ENCODE data around the gene DUT.

DUT gene

DNA sequence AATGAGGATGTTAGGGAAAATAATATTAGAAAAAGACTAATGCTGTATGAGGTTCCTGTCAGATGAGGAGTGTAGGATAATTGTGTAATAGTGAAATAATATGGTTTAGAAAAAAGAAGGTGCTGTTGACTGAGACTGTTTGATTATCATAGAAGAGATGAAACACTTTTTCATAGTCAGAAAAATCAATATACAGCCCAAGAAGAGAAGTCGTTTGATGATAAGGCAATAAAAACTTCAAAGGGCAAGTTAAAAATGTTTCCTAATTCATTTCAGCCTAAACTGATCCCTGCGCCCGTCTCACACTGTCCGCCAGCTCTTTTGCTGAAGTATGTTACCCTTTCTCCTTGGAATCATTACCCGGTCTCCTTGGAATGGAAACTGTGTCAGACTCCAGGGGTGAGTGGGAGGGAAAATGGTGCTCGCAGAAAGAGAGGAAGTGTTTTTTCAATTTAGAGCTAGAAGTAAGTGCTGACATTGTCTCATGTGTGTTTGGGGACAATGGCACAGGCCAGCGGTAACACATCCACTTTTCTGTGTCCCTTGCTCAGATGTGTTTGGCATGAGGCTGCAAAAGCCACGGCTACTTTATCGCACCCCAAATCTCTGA lies 23.6 kb downstream of the DUT start:
- in situ Hi-C loops (cut with HindIII; ENCODE audit: low sequenced_read_pairs) = no loop called here
- DNase-seq (ENCODE audit: low read depth, low spot score) = no peak

DNA sequence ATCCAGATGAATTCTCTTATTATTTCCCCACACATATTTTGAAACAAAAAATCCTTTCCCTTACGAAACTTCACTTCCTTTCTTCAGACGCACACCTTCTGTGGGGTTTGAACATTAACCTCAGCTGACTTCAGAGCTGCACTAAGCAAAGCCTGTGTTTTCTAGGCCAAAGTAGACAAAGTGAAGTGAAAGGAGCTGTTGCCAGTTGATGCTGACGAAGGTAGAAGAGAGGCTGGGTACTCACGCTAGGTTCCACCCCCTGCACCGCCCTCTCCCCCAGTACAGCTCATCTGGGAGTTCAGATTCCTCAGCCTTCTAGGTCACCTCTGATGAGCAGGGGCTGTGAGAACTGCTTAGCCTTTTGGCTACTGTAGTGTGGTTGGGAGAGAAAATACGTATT lies 24.1 kb downstream of the DUT start:
- in situ Hi-C loops (cut with HindIII; ENCODE audit: low sequenced_read_pairs) = no loop called here
- TF ChIP-seq, protein P1, sequence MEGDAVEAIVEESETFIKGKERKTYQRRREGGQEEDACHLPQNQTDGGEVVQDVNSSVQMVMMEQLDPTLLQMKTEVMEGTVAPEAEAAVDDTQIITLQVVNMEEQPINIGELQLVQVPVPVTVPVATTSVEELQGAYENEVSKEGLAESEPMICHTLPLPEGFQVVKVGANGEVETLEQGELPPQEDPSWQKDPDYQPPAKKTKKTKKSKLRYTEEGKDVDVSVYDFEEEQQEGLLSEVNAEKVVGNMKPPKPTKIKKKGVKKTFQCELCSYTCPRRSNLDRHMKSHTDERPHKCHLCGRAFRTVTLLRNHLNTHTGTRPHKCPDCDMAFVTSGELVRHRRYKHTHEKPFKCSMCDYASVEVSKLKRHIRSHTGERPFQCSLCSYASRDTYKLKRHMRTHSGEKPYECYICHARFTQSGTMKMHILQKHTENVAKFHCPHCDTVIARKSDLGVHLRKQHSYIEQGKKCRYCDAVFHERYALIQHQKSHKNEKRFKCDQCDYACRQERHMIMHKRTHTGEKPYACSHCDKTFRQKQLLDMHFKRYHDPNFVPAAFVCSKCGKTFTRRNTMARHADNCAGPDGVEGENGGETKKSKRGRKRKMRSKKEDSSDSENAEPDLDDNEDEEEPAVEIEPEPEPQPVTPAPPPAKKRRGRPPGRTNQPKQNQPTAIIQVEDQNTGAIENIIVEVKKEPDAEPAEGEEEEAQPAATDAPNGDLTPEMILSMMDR (IDR thresholded peaks at IDR 0.05; ENCODE audit: low read depth, low read length) = no peak

More for the DNA sequence above, 23.6 kb downstream of the DUT start:
- TF ChIP-seq, protein P1 (IDR thresholded peaks at IDR 0.05; ENCODE audit: low read depth, low read length) = no peak
- no peak overlapping the region for H3K4me3 ChIP-seq (ENCODE audit: low read depth, low read length)

GRCh38 chr15:48358229-48359152 lies 27.3 kb downstream of the DUT start:
- peak; percentile 68 for DNase-seq (ENCODE audit: low read depth, low spot score)
- H3K4me3 ChIP-seq (ENCODE audit: low read depth, low read length) = no peak overlapping the region
- in situ Hi-C loops (cut with HindIII; ENCODE audit: low sequenced_read_pairs) = no loop called here
- TF ChIP-seq, protein P1 (IDR thresholded peaks at IDR 0.05; ENCODE audit: low read depth, low read length) = peak; percentile 52

More for the DNA sequence above, 24.1 kb downstream of the DUT start:
- peak; percentile 26 for DNase-seq (ENCODE audit: low read depth, low spot score)
- H3K4me3 ChIP-seq (ENCODE audit: low read depth, low read length) = no peak overlapping the region

GRCh38 chr15:48360841-48361240 lies 29.6 kb downstream of the DUT start:
- in situ Hi-C loops (cut with HindIII; ENCODE audit: low sequenced_read_pairs) = no loop called here
- TF ChIP-seq, protein P1 (IDR thresholded peaks at IDR 0.05; ENCODE audit: low read depth, low read length) = no peak
- no peak overlapping the region for H3K4me3 ChIP-seq (ENCODE audit: low read depth, low read length)
- DNase-seq (ENCODE audit: low read depth, low spot score) = peak; percentile 47

DNA sequence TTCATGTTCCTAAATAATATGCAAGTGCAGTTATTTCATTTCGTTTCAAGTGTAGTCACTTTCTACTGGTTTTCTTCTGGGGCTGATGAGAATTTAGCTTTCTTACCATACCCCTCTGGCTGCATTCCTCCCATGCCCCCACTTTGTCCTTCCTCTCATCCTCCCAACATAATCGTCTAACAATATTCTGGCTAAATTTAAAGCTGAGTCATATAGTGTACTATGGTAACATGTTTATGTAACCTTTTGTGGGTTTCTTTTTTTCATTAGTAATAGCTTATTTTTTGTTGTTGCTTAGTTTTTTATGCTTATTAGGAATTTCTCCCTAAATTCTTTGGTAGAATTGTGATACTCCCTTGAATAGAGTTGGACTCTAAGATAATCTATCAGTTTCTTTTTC lies 30.5 kb downstream of the DUT start:
- TF ChIP-seq, protein P1 (IDR thresholded peaks at IDR 0.05; ENCODE audit: low read depth, low read length) = no peak
- no peak overlapping the region for H3K4me3 ChIP-seq (ENCODE audit: low read depth, low read length)
- DNase-seq (ENCODE audit: low read depth, low spot score) = peak; percentile 26
- in situ Hi-C loops (cut with HindIII; ENCODE audit: low sequenced_read_pairs) = no loop called here

DNA sequence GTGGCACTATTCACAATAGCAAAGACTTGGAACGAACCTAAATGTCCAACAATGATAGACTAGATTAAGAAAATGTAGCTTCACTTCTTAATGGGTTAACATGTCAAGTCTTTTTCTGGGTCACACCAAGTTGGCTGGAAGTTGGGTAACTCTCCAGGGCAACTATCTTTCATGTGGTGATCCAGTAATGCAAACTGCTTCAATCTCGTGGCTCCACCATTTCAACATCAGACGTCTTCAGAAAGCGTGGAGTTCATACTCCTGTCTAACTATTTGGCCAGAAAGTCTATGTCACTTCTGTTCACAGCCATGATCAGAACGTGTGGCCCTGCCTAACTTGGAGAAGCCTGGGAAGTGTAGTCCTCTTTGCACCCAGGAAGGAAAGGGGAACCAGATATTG lies 32.2 kb downstream of the DUT start:
- in situ Hi-C loops (cut with HindIII; ENCODE audit: low sequenced_read_pairs) = no loop called here
- TF ChIP-seq, protein P1 (IDR thresholded peaks at IDR 0.05; ENCODE audit: low read depth, low read length) = no peak
- DNase-seq (ENCODE audit: low read depth, low spot score) = no peak

More for the DNA sequence above, 32.2 kb downstream of the DUT start:
- no peak overlapping the region for H3K4me3 ChIP-seq (ENCODE audit: low read depth, low read length)

Measured in astrocyte of the spinal cord (primary cell).